Upper lobe of right lung (tissue), 1 donor: Measurements from ENCODE around the gene BAIAP2L1. TPM values are rescaled to one million over a fixed set of nuclear protein-coding genes. Genes with fewer than 3 reads are reported as not detected.
"Not testable (repeated sequence)": the region's sequence is repeated elsewhere in the genome, so short reads cannot be mapped to it uniquely, and the experiment has no call there.

Experiments used
- ATAC-seq: fragments of 200-7000 bp; cut with Tn5 transposase; one replicate; pipeline ENCODE4 v1.9.1; 2020; ENCODE audit warnings: mild to moderate bottlenecking, moderate library complexity
- DNase-seq: peaks from one replicate; pipeline ENCODE4 v3.0.0-alpha.2; 2020
- H3K27ac ChIP-seq: fragments of 200-600 bp; one replicate; pipeline ENCODE4 v1.8.0; 2022
- H3K27me3 ChIP-seq: fragments of 200-600 bp; one replicate; pipeline ENCODE4 v1.8.0; 2022; ENCODE audit warnings: mild to moderate bottlenecking
- H3K36me3 ChIP-seq: fragments of 200-600 bp; one replicate; pipeline ENCODE4 v1.8.0; 2022
- H3K4me1 ChIP-seq: fragments of 200-600 bp; one replicate; pipeline ENCODE4 v1.8.0; 2022
- H3K4me3 ChIP-seq: fragments of 200-600 bp; one replicate; pipeline ENCODE4 v1.8.0; 2022; ENCODE audit warnings: mild to moderate bottlenecking
- H3K9me3 ChIP-seq: fragments of 200-600 bp; one replicate; pipeline ENCODE4 v1.8.0; 2022
- intact Hi-C: fragments of 100-400 bp; cut with DNase I; formaldehyde crosslinking; loops from one replicate; pipeline ENCODE4 v1.11.0; 2022
- total RNA-seq: library from RNA; stranded (reverse); fragmentation: NEBNext Ultra II Directional; extraction: Animal tissue kit (Norgen Biotek cat#: 25700); gene quantifications from one replicate; pipeline ENCODE4 v1.2.1, GENCODE V29; 2021
- TF ChIP-seq, protein P1 (sequence below): fragments of 200-600 bp; IDR thresholded peaks from one replicate; pipeline ENCODE4 v1.8.0; 2022; ENCODE audit warnings: antibody characterized with exemption
- donor health status: DM: no; HTN: yes; CAD: no; lungs with severe emphysema.

BAIAP2L1 gene
- total RNA-seq, 1 donor from 2014 or later = 22.9 TPM

DNA sequence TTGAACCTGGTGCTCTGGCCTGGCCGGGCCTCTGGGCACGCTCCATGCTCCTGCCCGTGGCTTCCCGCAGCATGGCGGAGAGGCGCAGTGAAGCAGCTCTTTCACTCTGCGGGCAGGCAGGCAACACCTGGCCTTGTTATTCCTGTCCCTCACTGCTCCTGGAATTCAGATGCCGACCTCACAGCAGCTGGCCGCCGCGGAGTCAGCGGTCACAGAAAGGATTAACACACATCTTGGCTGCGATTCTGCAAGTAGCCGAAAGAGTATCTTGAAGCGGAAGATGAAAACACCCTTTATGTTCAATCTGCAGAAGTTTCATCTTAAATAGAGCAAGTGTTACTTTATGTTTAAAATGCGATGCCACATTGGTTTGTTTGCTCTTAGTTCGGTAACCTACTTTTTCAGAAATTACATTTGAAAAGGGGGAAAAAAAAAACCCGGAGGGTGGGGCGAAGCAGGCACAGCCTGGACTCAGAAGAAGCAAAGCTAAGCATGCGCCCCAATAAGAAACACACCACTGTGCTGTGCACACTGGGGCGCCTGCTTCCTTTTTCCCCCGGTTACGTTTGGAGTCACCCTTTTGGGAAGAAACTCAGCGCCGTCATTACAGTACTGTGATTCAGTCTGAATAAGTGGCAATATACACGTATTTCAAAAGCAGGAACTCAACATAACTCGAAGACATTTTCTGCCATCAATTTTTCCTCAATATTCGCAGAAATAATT is 77.1 kb downstream of the BAIAP2L1 start:
- no peak overlapping the region for H3K4me3 ChIP-seq

DNA sequence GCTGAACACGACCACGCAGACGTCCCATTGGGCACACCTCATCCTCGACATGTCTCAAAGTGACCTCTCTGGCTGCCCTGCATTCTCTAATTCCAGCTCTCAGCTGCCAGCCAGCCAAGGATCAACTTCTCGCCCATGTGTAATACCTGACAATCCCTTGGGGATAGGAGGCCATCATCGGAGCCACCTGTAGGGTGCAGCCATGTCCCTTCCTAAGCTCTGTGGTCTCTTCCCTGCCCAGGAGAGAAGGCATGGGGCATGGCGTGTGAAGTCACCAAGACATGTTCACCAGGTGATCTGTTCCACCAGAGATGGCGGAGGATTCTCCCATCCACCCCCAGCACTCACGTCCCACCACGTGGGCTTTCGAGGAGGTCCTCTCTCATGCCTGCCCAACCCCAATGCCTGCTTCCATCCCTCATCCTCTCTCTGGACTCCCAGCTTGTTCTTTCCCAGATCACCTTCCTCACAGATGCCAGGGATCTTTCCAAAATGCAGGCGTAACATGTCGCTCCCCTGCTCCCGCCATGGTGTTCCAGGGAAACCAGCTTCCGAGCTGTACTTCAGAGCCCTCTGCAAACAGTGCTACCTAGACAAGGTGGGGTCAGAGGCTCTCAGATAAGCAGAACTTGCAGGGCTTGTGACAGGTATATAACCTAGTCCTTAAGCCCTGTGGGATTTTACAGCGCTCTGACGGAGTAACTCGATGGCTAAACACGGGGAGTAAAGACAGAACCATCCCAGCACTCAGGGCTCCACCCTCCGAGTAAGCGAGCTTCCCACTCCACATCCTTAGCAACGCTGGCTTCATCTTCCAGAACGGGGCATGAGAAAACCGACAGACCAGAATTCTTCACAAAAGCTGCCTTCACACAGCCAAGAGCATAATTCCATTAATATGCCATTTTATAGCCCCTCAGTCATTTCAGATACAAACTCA is 78.3 kb downstream of the BAIAP2L1 start:
- H3K4me3 ChIP-seq = no peak overlapping the region
- TF ChIP-seq, protein P1, sequence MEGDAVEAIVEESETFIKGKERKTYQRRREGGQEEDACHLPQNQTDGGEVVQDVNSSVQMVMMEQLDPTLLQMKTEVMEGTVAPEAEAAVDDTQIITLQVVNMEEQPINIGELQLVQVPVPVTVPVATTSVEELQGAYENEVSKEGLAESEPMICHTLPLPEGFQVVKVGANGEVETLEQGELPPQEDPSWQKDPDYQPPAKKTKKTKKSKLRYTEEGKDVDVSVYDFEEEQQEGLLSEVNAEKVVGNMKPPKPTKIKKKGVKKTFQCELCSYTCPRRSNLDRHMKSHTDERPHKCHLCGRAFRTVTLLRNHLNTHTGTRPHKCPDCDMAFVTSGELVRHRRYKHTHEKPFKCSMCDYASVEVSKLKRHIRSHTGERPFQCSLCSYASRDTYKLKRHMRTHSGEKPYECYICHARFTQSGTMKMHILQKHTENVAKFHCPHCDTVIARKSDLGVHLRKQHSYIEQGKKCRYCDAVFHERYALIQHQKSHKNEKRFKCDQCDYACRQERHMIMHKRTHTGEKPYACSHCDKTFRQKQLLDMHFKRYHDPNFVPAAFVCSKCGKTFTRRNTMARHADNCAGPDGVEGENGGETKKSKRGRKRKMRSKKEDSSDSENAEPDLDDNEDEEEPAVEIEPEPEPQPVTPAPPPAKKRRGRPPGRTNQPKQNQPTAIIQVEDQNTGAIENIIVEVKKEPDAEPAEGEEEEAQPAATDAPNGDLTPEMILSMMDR = no peak
- intact Hi-C loops = no loop called here
- no peaks in the 10 kb centered on the region for H3K36me3 ChIP-seq
- no peaks in the 10 kb centered on the region for H3K27me3 ChIP-seq
- ATAC-seq (peak; percentile 76), DNase-seq (peak; percentile 57)
- no peaks in the 10 kb centered on the region for H3K9me3 ChIP-seq
- no peaks in the 10 kb centered on the region for H3K4me1 ChIP-seq
- no peak overlapping the region for H3K27ac ChIP-seq

More for the DNA sequence above, 77.1 kb downstream of the BAIAP2L1 start:
- no peaks in the 10 kb centered on the region for H3K36me3 ChIP-seq
- ATAC-seq (no peak), DNase-seq (peak; percentile 44)
- no peaks in the 10 kb centered on the region for H3K9me3 ChIP-seq
- no peaks in the 10 kb centered on the region for H3K4me1 ChIP-seq
- TF ChIP-seq, protein P1 = no peak
- H3K27ac ChIP-seq = no peak overlapping the region
- H3K27me3 ChIP-seq = no peaks in the 10 kb centered on the region
- intact Hi-C loops = no loop called here

DNA sequence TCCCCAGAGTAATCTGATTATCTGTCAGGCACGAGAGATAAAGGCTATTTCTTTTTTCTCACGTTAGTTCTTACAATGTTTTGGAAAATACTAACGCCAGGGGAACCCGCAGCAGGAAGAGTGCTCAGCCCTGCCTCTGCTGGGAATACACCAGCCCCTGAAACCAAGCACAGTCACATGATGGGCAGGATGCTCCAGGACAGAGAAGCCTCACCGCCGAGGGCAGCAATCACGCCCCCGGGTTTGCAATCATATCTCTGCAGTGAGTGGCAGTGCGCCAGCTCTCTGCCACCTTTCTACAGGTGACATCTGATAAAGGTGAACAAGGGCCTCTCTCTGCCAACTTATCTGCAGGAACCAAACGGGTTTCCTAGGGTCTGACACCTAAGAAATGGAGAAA is 79.6 kb downstream of the BAIAP2L1 start:
- Histone ChIP-seq H3K9me3 (no peaks in the 10 kb centered on the region), H3K4me1 (no peaks in the 10 kb centered on the region), H3K27me3 (no peaks in the 10 kb centered on the region), H3K27ac (no peak overlapping the region), H3K36me3 (no peaks in the 10 kb centered on the region), H3K4me3 (no peak overlapping the region)
- DNase-seq (peak; percentile 34), ATAC-seq (no peak)
- TF ChIP-seq, protein P1 = no peak
- intact Hi-C loops = no loop called here

DNA sequence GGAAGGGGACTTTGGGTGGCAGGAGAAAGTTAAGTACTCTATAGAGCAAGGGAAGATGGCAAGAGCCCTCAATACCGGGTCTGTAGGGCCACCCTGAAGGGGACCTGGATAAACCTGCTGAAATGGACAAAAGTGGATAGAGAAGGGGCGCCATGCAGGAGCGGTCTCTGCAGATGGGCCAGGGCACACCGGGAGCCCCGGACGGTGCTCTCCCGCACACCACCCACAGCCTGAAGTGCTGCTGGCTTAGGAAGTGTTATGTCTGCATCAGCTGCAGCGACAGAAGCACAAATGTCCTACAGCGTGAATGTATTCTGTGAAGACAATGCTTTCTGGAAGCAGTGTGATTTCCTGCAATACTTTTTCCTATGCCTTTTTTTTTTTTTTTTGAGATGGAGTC is 81.7 kb downstream of the BAIAP2L1 start:
- ATAC-seq (no peak), DNase-seq (peak; percentile 22)
- H3K4me3 ChIP-seq = no peak overlapping the region
- peaks cover 12% of the 10 kb centered on the region for H3K36me3 ChIP-seq
- H3K27ac ChIP-seq = no peak overlapping the region
- intact Hi-C loops = no loop called here
- H3K4me1 ChIP-seq = no peaks in the 10 kb centered on the region
- no peaks in the 10 kb centered on the region for H3K9me3 ChIP-seq
- TF ChIP-seq, protein P1 = no peak
- no peaks in the 10 kb centered on the region for H3K27me3 ChIP-seq

DNA sequence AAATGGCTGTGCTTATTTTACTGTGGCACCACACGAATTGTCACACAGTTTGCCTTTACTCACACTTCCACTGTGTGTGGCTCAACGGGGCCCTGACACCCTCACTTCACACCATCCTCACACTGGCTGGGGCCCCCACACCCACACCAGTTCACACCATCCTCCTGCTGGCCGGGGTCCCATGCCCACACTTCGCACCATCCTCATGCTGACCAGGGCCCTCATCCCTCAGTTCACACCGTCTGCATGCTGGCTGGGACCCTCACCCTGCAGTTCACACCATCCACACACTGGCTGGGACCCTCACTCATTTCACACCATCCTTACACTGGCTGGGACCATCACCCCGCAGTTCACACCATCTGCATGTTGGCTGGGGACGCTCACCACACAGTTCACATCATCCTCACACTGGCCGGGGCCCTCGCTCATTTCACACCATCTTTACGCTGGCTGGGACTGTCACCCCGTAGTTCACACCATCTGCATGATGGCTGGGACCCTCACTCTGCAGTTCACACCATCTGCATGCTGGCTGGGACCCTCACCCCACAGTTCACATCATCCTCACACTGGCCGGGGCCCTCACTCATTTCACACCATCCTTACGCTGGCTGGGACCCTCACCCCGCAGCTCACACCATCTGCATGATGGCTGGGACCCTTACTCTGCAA is 83.4 kb downstream of the BAIAP2L1 start:
- Histone ChIP-seq H3K9me3 (no peaks in the 10 kb centered on the region), H3K4me1 (no peaks in the 10 kb centered on the region), H3K36me3 (peaks cover 12% of the 10 kb centered on the region), H3K27ac (no peak overlapping the region), H3K27me3 (no peaks in the 10 kb centered on the region), H3K4me3 (no peak overlapping the region)
- TF ChIP-seq, protein P1 = no peak
- ATAC-seq (peak; percentile 14), DNase-seq (peak; percentile 12)
- intact Hi-C loops = no loop called here

DNA sequence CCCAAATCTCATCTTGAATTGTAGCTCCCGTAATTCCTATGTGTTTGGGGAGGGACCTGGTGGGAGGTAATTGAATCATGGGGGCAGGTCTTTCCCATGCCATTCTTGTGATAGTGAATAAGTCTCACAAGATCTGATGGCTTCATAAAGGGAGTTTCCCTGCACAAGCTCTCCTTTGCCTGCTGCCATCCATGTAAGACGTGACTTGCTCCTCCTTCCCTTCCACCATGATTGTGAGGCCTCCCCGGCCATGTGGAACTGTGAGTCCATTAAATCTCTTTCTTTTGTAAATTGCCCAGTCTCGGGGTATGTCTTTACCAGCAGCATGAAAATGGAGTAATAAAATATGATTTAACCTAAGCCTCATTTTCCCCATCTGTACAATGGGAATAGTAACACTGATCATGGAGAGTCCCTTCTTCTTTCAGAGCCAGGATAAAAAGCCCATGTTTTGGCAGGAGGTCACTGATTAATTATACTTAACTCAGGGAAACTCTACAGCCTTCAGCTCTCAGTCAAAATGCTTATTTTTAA is 84.8 kb downstream of the BAIAP2L1 start:
- peaks cover 17% of the 10 kb centered on the region for H3K36me3 ChIP-seq
- intact Hi-C loops, H3K9me3 ChIP-seq, H3K4me3 ChIP-seq, H3K27ac ChIP-seq, H3K4me1 ChIP-seq, ATAC-seq, H3K27me3 ChIP-seq, DNase-seq: not testable (repeated sequence)
